HEK293T (cell line): ENCODE results near the gene XYLT2.

Experiments
- ARNT ChIP-seq: fragments of 450-650 bp; IDR thresholded peaks from 2 replicates; pipeline ENCODE4 v1.6.1; 2017; ENCODE audit warnings: mild to moderate bottlenecking
- BHLHE40 ChIP-seq: fragments of 450-650 bp; IDR thresholded peaks from 2 replicates; pipeline ENCODE4 v1.6.1; 2016; ENCODE audit warnings: mild to moderate bottlenecking, moderate library complexity, borderline replicate concordance
- ELF4 ChIP-seq: fragments of 450-650 bp; IDR thresholded peaks from 2 replicates; pipeline ENCODE4 v1.6.1; 2017; ENCODE audit warnings: antibody characterized with exemption
- FOXK2 ChIP-seq: fragments of 450-650 bp; IDR thresholded peaks from 2 replicates; pipeline ENCODE4 v1.6.1; 2016; ENCODE audit warnings: mild to moderate bottlenecking
- FOXM1 ChIP-seq: fragments of 450-650 bp; IDR thresholded peaks from 2 replicates; pipeline ENCODE4 v1.6.1; 2017; ENCODE audit warnings: mild to moderate bottlenecking, borderline replicate concordance
- L3MBTL2 ChIP-seq: fragments of 450-650 bp; conservative IDR thresholded peaks from 2 replicates; pipeline ENCODE4 v1.6.1; 2016; ENCODE audit warnings: mild to moderate bottlenecking
- LEF1 ChIP-seq: fragments of 450-650 bp; IDR thresholded peaks from 2 replicates; pipeline ENCODE4 v1.6.1; 2017; ENCODE audit warnings: mild to moderate bottlenecking, borderline replicate concordance
- NFRKB ChIP-seq: fragments of 450-650 bp; IDR thresholded peaks from 2 replicates; pipeline ENCODE4 v1.6.1; 2016; ENCODE audit warnings: mild to moderate bottlenecking, moderate library complexity
- SP1 ChIP-seq: fragments of 450-650 bp; IDR thresholded peaks from 2 replicates; pipeline ENCODE4 v1.6.1; 2017
- SUZ12 ChIP-seq: fragments of 450-650 bp; IDR thresholded peaks from 2 replicates; pipeline ENCODE4 v1.6.1; 2016; ENCODE audit warnings: mild to moderate bottlenecking
- TARDBP ChIP-seq: fragments of 450-650 bp; IDR thresholded peaks from 2 replicates; pipeline ENCODE4 v1.6.1; 2016
- ZNF384 ChIP-seq: fragments of 450-650 bp; IDR thresholded peaks from 2 replicates; pipeline ENCODE4 v1.6.1; 2016

DNA sequence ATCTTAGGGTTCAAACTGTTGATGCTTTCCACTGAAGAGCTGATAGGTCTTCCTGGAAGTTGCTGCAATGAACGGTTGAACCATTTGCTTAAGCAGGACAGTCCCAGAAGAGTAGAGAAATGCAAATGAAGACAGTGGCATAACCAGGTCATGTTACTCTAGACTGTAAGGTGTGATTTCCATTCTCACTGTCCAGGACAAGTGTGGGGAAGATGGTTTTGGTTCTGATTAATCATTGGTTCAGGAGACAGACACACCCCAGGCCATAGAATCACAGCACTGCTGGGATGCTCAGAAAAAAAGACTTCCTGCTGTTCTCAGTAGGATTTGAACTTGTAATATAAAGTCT is 34.8 kb upstream of the XYLT2 start:
- no peak for TF ChIP-seq SP1
- TF ChIP-seq BHLHE40: no peak
- no peak for TF ChIP-seq ZNF384
- no peak for TF ChIP-seq TARDBP
- no peak for TF ChIP-seq FOXM1
- no peak for TF ChIP-seq FOXK2
- no peak for TF ChIP-seq SUZ12
- no peak for TF ChIP-seq L3MBTL2
- no peak for TF ChIP-seq ARNT
- TF ChIP-seq NFRKB: no peak
- TF ChIP-seq LEF1: no peak
- TF ChIP-seq ELF4: no peak
